ENCODE measurements around the gene CHKA. TPM values are rescaled to one million over a fixed set of nuclear protein-coding genes. Genes with fewer than 3 reads are reported as not detected.
"Not testable (repeated sequence)": the region's sequence is repeated elsewhere in the genome, so short reads cannot be mapped to it uniquely, and the experiment has no call there.

Gene CHKA
- total RNA-seq, 3 donors from 2014 or later = 15.1 to 20.2 (median 18.9) TPM

- no peak for ATAC-seq
- H3K4me1 Mint-ChIP-seq (ENCODE audit: low read depth) = peaks cover 1% of the 10 kb centered on the region
Observed at GRCh38 chr11:68113986-68114385, 7.2 kb downstream of the CHKA start.

GRCh38 chr11:68107689-68108088, 13.5 kb downstream of the CHKA start:
- Mint-ChIP-seq H3K4me3 (no peak overlapping the region), H3K9me3 (no peaks in the 10 kb centered on the region), H3K36me3 (ENCODE audit: insufficient read depth) (peaks cover 4% of the 10 kb centered on the region), H3K27me3 (ENCODE audit: low read depth) (no peaks in the 10 kb centered on the region), H3K4me1 (ENCODE audit: low read depth) (peaks cover 2% of the 10 kb centered on the region)
- no peak for ATAC-seq
- DNase-seq = no peak

More at GRCh38 chr11:68113986-68114385, 7.2 kb downstream of the CHKA start:
- Mint-ChIP-seq H3K36me3 (ENCODE audit: insufficient read depth) (no peaks in the 10 kb centered on the region), H3K9me3 (no peaks in the 10 kb centered on the region), H3K27me3 (ENCODE audit: low read depth) (no peaks in the 10 kb centered on the region), H3K4me3 (no peak overlapping the region)
- DNase-seq = no peak

- DNase-seq (no peak), ATAC-seq (no peak)
- Mint-ChIP-seq H3K36me3 (ENCODE audit: insufficient read depth) (peaks cover 4% of the 10 kb centered on the region), H3K4me1 (ENCODE audit: low read depth) (peaks cover 2% of the 10 kb centered on the region), H3K27me3 (ENCODE audit: low read depth) (no peaks in the 10 kb centered on the region), H3K4me3 (no peak overlapping the region), H3K9me3 (no peaks in the 10 kb centered on the region)
Observed at GRCh38 chr11:68106165-68106940, 14.8 kb downstream of the CHKA start.

GRCh38 chr11:68099474-68100405, 21.4 kb downstream of the CHKA start:
- H3K36me3 Mint-ChIP-seq (ENCODE audit: insufficient read depth) = no peaks in the 10 kb centered on the region
- H3K4me3 Mint-ChIP-seq = peak overlapping the region; percentile 50
- peaks cover 16% of the 10 kb centered on the region for H3K4me1 Mint-ChIP-seq (ENCODE audit: low read depth)
- H3K27me3 Mint-ChIP-seq (ENCODE audit: low read depth) = no peaks in the 10 kb centered on the region
- no peaks in the 10 kb centered on the region for H3K9me3 Mint-ChIP-seq
- DNase-seq (peak; percentile 18), ATAC-seq (peak; percentile 55 to 73)

- no peaks in the 10 kb centered on the region for H3K27me3 Mint-ChIP-seq (ENCODE audit: low read depth)
- H3K36me3 Mint-ChIP-seq (ENCODE audit: insufficient read depth) = no peaks in the 10 kb centered on the region
- ATAC-seq (no peak), DNase-seq (no peak)
- no peak overlapping the region for H3K4me3 Mint-ChIP-seq
- H3K4me1 Mint-ChIP-seq (ENCODE audit: low read depth) = peaks cover 16% of the 10 kb centered on the region
- no peaks in the 10 kb centered on the region for H3K9me3 Mint-ChIP-seq
Observed at GRCh38 chr11:68099057-68099456, 22.1 kb downstream of the CHKA start.

- Mint-ChIP-seq H3K4me1 (ENCODE audit: low read depth) (peaks cover 16% of the 10 kb centered on the region), H3K27me3 (ENCODE audit: low read depth) (no peaks in the 10 kb centered on the region), H3K36me3 (ENCODE audit: insufficient read depth) (no peaks in the 10 kb centered on the region), H3K9me3 (no peaks in the 10 kb centered on the region), H3K4me3 (no peak overlapping the region)
- ATAC-seq = no peak
- DNase-seq = no peak
Observed at GRCh38 chr11:68096962-68097361, 24.2 kb downstream of the CHKA start.

DNA sequence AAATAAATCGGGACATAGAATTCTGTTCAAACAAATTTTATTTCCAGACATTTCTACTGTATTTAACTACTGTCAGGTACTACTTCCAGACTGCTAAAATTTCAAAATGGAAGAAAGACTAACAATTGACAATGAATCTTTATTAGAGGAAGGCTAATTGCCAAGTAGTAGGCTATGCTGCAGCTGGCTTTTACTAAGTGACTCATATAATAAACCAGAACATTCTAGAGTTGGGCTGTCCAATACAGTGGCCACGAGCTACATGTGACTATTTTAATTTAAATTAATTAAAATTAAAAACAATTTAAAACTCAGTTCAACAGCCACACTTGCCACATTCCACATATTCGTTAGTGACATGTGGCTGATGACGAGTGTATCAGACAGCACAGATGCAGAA, 27.6 kb downstream of the CHKA start:
- H3K9me3 Mint-ChIP-seq = no peaks in the 10 kb centered on the region
- H3K27me3 Mint-ChIP-seq (ENCODE audit: low read depth) = no peaks in the 10 kb centered on the region
- ATAC-seq = no peak
- peaks cover 3% of the 10 kb centered on the region for H3K4me1 Mint-ChIP-seq (ENCODE audit: low read depth)
- no peaks in the 10 kb centered on the region for H3K36me3 Mint-ChIP-seq (ENCODE audit: insufficient read depth)
- H3K4me3 Mint-ChIP-seq = no peak overlapping the region
- DNase-seq = no peak

DNA sequence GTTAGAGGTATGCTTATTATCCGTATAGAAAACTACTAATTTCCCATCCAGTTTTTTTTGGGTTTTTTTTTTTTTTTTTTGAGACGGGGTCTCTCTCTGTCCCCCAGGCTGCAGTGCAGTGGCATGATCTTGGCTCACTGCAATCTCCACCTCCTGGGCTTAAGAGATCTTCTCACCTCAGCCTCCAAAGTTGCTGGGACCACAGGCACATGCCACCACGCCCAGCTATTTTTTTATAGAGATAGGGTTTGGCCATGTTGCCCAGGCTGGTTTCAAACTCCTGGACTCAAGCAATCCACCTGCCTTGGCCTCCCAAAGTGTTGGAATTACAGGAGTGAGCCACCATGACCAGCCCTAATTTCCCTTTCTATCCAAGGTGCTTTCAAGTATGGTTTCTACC, 28.2 kb downstream of the CHKA start:
- DNase-seq = not testable (repeated sequence)

GRCh38 chr11:68092411-68092810, 28.8 kb downstream of the CHKA start:
- Mint-ChIP-seq H3K9me3 (no peaks in the 10 kb centered on the region), H3K36me3 (ENCODE audit: insufficient read depth) (no peaks in the 10 kb centered on the region), H3K4me3 (no peak overlapping the region), H3K4me1 (ENCODE audit: low read depth) (peaks cover 3% of the 10 kb centered on the region), H3K27me3 (ENCODE audit: low read depth) (no peaks in the 10 kb centered on the region)
- ATAC-seq (no peak), DNase-seq (no peak)

More for the DNA sequence above, 28.2 kb downstream of the CHKA start:
- not testable (repeated sequence) for H3K36me3 Mint-ChIP-seq (ENCODE audit: insufficient read depth); H3K9me3 Mint-ChIP-seq; H3K4me1 Mint-ChIP-seq (ENCODE audit: low read depth); ATAC-seq; H3K4me3 Mint-ChIP-seq; H3K27me3 Mint-ChIP-seq (ENCODE audit: low read depth)

DNA sequence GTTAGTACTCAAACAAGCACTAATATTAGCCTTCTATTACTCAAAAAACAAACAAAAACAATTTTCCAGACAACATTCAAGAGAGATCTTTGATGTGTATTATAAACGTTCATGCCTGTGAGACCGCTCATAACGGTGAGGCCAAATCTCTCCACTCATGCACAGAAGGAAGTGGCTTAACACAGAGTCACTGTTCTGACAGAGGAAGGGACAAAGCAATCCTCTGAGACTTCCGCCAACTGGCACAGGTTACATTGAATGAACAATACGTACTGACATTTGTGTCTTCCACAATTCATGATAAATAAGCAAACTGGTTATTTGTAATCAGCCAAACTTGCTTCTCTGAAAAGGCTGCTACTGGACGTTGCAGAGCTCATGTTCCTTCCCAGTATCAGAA, 30.5 kb downstream of the CHKA start:
- Mint-ChIP-seq H3K36me3 (ENCODE audit: insufficient read depth) (no peaks in the 10 kb centered on the region), H3K27me3 (ENCODE audit: low read depth) (no peaks in the 10 kb centered on the region), H3K9me3 (no peaks in the 10 kb centered on the region), H3K4me1 (ENCODE audit: low read depth) (peaks cover 3% of the 10 kb centered on the region), H3K4me3 (no peak overlapping the region)
- no peak for ATAC-seq
- DNase-seq = no peak

GRCh38 chr11:68090287-68090686, 30.9 kb downstream of the CHKA start:
- H3K27me3 Mint-ChIP-seq (ENCODE audit: low read depth) = no peaks in the 10 kb centered on the region

DNA sequence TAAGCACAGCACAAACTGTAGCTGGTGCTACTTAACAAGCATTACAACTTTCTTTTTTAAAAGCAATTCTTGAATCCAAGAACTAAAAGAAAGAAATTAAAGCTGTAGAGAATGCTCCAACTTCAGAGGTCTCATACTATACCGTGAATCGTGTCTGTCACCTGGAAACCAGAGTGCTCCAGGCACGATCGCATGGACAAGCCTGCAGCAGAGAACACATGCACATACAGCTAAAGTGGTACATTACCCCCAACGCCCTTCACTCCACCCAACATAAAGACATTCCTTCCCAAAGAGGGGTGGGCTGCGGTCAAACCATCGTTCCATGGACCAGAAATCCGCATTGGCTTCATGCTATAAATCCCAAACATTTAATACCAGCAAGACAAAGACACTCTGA, 31.5 kb downstream of the CHKA start:
- Mint-ChIP-seq H3K27me3 (ENCODE audit: low read depth) (no peaks in the 10 kb centered on the region), H3K4me1 (ENCODE audit: low read depth) (peaks cover 3% of the 10 kb centered on the region), H3K36me3 (ENCODE audit: insufficient read depth) (no peaks in the 10 kb centered on the region), H3K4me3 (no peak overlapping the region), H3K9me3 (no peaks in the 10 kb centered on the region)
- DNase-seq = no peak
- no peak for ATAC-seq

More at GRCh38 chr11:68090287-68090686, 30.9 kb downstream of the CHKA start:
- DNase-seq = no peak
- Mint-ChIP-seq H3K4me1 (ENCODE audit: low read depth) (peaks cover 3% of the 10 kb centered on the region), H3K4me3 (no peak overlapping the region), H3K9me3 (no peaks in the 10 kb centered on the region), H3K36me3 (ENCODE audit: insufficient read depth) (no peaks in the 10 kb centered on the region)
- ATAC-seq = no peak

DNA sequence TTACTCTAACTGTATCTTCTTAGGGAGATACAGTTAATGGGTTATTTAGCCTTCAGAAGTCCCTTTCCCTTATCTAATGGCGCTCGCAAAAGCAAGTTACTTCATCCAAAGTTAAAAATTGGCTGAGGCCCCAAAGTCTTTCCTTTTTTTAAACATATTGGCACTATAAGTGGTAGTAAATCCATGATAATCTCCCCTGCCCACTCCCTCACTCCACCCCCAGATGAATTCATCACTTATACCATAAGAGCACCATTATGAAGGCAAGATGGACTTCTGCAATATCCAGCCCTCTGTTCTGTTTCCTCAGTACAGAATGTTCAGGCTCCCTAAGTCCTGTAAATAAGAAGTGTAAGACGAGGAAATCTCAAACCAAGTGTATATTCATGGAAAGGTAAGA, 37.7 kb downstream of the CHKA start:
- ATAC-seq = no peak
- H3K4me1 Mint-ChIP-seq (ENCODE audit: low read depth) = no peaks in the 10 kb centered on the region
- peaks cover 6% of the 10 kb centered on the region for H3K36me3 Mint-ChIP-seq (ENCODE audit: insufficient read depth)
- H3K27me3 Mint-ChIP-seq (ENCODE audit: low read depth) = no peaks in the 10 kb centered on the region
- H3K4me3 Mint-ChIP-seq = no peak overlapping the region
- H3K9me3 Mint-ChIP-seq = no peaks in the 10 kb centered on the region
- DNase-seq = no peak

DNA sequence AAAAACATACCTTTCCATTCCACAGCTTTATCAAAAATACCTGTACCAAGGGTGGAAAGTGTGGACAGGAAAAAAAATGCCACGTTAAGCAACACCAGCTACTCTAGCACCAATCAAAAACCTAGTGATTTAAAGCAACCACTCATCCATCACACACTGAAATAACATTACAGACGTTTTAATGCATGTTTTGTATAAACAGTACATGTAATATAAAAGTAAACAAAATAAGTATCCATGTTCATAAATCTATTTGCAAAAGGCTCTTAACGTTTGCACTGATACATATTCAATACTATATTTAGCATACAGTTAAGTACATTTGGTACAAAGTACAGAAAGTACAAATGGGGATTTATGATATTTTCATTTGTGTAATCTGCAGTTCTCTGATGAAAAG, 38.7 kb downstream of the CHKA start:
- DNase-seq = no peak
- Mint-ChIP-seq H3K9me3 (no peaks in the 10 kb centered on the region), H3K36me3 (ENCODE audit: insufficient read depth) (peaks cover 6% of the 10 kb centered on the region), H3K4me3 (no peak overlapping the region), H3K27me3 (ENCODE audit: low read depth) (no peaks in the 10 kb centered on the region), H3K4me1 (ENCODE audit: low read depth) (no peaks in the 10 kb centered on the region)
- no peak for ATAC-seq

DNA sequence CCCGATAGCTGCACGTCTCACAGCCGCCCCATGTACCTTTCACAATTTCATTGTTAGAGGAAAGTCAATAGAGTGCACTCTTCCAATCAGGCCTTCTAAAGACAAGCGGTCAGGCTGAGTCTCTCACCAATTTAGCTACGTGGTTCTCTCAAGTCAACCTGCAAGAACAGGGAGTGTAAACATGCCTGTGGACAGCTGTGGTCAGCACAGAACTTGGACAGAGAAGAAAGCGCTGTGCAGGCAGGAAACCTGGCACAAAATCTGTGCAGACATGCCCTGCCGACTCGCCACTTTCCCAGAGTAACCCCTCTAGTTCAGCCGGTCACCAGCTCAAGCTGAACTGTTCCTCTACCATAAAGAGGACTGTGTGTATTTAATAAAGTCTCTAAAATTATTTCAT, 39.5 kb downstream of the CHKA start:
- Mint-ChIP-seq H3K27me3 (ENCODE audit: low read depth) (no peaks in the 10 kb centered on the region), H3K9me3 (no peaks in the 10 kb centered on the region), H3K36me3 (ENCODE audit: insufficient read depth) (peaks cover 6% of the 10 kb centered on the region), H3K4me3 (no peak overlapping the region), H3K4me1 (ENCODE audit: low read depth) (no peaks in the 10 kb centered on the region)
- DNase-seq = no peak
- ATAC-seq = no peak
